Activated naive CD4-positive, alpha-beta T cell (primary cell): ENCODE measurements around the gene ACTR3.

ENCODE experiments used
- DNase-seq, 4 experiments: peaks; one replicate each; lab custom pipeline; 2025; lab: John Stamatoyannopoulos, UW

Gene ACTR3

DNA sequence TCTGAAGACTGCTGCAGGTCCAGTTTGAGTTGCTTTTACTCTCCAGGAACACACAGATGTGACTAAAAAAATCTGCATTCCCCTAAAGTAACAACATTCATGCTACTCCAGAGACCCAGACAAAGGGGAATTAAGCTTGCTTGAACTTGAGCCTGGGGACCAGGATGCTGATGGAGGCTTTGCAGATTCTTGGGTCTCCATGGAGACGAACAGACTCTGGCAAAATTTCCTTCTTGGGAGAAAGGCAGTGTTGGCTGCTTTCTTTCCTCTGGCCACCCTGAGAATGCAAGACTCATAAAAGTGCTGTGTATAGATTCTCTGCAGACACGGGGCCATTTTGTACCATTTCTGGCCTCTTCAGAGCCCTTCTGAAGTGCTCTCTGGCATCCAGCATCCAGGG lies 112.0 kb downstream of the ACTR3 start:
- no peak for DNase-seq

DNA sequence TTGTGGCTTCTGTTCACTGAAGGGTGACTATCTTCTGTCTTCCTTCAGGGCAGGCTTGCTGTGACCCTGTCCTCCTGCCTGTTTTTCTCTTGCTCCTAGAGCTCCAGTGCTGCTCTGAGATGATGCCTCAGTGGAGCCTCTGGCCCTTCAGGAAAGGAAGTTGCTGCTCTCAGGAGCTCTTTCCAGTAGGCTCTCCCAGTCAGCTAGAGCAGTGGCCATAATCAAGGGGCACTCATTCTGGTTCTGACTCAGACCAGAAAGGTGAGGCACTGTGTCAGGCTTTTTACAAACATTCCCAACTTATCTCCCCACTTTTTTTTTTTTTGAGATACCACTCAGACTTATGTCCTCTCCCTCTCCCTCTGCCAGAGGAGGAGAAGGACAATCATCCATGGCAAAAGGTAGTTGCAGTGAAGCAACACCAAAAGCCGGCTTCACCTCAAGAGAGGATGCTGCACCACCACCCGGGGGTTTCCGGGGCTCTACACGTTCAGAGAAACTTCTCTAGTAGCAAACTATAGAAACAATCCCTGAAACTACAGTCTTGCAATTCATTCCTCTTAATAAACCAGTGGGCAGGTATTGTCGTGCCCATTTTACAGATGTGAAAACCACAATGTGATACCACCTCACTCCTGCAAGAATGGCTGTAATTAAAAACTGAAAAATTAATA lies 115.4 kb downstream of the ACTR3 start:
- no peak for DNase-seq

GRCh38 chr2:114006460-114006859 lies 116.6 kb downstream of the ACTR3 start:
- DNase-seq: no peak

DNA sequence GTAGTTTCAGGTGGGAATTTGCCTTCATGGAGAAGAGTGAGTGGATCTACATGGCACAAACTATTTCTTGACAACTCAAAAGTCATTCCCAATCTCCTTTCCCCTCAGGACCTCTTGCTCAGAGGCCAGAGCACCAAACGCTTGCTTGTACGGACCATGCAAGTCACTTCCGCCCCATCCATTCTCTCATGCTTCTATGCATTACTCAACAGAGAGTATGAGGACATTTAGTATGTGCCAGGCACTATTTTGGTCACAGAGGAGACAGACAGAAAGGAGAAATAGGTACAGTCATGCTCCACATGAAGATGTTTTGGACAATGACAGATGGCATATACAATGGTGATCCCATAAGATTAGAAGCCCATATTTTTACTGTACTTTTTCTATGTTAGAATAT lies 117.5 kb downstream of the ACTR3 start:
- DNase-seq: no peak

DNA sequence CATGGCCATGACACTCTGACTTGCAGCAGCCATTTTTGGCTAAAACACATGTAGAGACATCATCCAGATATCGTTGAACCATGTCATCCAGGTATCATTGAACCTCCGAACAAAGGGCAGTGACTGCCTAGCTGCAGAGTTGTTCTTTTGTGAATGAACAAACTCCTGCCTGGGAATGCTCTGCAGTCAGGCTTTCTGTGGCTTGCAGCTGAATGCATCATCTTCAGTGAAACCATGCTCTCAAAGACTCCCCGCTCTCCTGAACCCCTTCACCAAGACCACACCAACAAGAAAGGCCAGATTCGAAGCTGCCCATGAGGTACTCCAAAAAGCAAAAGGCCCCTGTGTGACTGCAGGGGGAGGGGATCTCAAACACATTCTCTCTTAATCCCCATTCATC lies 118.8 kb downstream of the ACTR3 start:
- DNase-seq: no peak

DNA sequence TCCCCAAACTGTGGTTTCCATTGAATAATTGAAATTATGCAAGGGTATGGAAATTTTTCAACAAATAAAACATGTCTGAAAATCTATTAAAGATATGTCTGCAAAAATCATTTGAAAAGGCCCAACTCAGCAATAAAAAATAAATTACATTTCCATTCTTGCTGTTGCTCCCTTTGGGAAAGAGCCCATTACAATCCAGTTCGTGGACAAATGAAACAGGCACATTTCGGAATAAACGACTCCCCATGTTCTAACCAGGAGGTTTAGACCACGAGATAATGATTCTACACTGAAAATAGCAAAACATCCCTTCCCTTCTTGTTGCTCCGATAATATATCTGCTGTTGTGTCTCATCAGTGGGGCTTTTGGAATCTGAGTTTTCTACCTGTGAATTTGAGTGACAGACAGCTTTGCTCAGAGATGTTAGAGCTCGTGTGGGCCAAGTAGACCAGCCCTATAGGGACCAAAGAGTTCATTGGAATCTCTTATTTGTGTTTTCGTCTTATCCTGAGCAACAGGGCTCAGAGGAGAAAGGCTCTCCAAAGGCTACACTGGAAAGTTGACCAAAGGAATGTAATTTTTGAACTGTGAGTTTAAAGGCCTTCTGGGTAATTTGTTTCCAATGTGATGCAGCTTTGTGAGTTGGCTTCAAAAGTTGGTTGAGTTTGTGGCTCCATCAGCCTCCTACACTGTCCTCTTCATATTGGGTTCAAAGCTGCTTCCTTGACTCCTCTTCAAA lies 119.5 kb downstream of the ACTR3 start:
- no peak for DNase-seq

- DNase-seq: no peak
Measured at GRCh38 chr2:114010001-114010400, 120.1 kb downstream of the ACTR3 start.

DNA sequence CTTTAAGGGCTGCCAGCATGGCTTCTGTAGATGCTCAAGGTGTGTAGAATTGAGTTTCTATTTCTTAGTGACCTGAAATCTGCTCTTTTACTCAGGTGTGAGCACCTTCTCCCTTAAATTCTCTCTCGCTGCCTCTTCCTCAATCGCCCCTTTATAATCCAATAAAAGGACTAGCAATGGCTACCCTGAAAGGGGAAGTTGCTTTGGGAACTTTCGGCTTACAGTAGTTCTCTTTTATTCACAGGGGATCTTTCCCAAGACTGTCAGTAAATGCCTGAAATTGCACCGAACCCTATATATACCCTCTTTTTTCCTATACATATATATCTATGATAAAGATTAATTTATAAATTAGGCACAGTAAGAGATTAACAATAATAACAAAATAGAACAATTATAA lies 121.8 kb downstream of the ACTR3 start:
- no peak for DNase-seq
